HCEC 1CT (cell line): ENCODE data around the gene BRSK2.

Experiments
- DNase-seq: peaks from one replicate; pipeline ENCODE4 v3.0.0-alpha.2; 2017

The BRSK2 gene

DNA sequence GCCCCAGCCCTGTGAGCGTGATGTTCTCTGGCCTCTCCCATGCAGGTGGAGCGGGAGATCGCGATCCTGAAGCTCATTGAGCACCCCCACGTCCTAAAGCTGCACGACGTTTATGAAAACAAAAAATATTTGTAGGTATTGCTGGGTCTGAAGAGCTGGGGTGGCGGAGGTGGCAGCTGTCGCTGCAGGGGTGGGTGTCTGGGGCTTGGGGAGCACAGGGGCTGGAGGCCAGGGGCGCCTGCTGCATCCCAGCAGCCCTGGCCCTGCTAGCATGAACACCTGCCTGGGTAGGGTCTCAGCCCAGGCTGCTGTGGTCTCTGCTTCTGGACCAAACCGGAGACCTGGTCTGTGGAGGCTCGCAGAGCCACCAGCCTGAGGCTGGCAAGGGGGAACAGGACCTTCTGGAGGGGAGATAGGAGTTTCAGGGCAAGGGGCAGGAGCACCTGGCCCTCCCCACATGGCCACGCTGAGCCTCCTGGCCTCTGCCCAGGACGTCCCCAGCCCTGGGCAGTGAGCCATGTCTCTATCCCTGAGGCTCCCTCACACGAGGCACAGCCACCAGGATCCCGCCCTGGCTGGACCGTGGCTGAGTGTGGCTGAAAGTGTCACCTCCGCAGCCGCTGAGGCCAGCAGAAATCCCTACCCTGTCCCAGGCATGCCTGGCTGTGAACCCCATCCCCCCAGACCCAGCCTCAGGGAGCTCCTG, 48.7 kb downstream of the BRSK2 start:
- DNase-seq: no peak

DNA sequence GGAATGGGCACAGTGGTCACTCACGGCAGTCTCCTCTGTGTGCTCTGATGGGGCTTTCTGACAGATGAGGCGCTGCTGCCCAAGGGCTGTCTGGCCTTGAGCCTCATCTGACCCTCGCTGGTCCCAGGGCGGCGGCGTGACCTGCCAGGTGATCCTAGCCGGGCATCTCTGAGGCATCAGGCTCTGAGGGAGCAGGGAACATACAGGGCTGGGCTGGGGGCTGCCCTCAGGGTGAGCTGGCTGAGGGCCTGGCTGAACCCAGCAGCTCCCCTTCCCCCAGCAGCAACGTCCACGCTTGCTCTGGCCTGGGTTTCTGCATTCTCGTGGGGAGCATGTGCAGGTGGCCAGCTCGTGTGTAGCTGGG, 49.2 kb downstream of the BRSK2 start:
- no peak for DNase-seq

DNA sequence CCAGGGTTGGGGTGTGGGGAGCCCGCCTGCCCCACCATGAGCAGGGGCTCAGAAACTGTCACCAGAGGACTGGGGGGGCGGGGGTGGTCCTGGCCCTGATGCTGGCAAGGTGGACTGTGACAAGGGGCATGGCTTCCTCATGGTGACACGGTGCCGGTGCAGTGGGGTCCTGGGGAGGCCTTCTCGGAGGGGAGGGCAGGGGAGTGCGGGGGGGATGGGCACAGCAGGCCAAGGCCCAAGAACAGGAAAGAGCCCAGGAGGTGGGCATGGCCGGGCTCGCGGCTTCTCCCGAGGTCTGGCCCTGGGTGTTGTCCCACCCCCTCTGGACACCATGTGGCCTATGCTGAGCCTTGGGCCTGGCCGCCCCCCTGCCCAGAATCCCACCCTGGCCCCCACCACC, 49.6 kb downstream of the BRSK2 start:
- DNase-seq: no peak

DNA sequence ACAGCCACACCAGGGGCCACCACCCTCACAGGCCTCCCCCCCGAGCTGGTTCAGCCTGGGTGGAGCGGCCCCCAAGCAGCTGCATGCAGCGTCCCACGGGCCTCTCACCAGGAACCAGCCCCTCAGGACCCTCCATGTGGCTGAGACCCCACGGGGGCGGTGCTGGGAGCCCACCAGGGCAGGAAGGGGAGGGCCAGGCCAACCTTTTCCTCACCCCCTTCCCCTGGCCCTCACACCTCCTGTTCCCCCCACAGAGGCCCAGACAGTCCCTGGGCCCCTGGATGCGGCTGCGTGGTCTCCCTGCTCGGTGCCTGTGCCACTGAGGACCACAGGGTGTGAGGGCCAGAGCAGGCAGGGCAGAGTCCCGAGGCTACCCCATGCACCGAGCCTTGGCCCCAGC, 50.3 kb downstream of the BRSK2 start:
- no peak for DNase-seq

GRCh38 chr11:1440496-1440895, 50.8 kb downstream of the BRSK2 start:
- no peak for DNase-seq

- no peak for DNase-seq
Observed at GRCh38 chr11:1442163-1442562, 52.4 kb downstream of the BRSK2 start.

GRCh38 chr11:1442807-1443366, 53.2 kb downstream of the BRSK2 start:
- no peak for DNase-seq

- no peak for DNase-seq
Observed at GRCh38 chr11:1443737-1444136, 54.0 kb downstream of the BRSK2 start.

DNA sequence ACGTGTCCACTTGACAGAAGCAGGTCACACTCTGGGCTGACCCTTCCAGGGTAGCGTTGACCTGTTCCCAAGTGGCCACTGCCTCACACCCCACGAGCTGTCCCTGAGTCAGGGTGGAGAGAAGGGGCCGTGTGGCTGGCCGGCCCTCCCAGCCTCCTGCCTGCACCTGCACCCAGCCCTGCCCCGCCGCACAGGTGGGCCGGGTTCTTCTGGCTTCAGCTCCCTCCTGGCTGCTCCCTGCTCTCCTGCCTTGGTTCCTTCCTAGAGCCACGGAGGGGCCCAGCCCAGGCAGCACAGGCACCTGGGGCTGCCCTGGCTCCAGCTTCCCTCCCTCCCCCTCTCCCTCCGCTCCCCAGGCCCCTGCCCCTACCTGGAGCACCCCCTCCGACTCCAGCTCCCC, 54.6 kb downstream of the BRSK2 start:
- DNase-seq: no peak

DNA sequence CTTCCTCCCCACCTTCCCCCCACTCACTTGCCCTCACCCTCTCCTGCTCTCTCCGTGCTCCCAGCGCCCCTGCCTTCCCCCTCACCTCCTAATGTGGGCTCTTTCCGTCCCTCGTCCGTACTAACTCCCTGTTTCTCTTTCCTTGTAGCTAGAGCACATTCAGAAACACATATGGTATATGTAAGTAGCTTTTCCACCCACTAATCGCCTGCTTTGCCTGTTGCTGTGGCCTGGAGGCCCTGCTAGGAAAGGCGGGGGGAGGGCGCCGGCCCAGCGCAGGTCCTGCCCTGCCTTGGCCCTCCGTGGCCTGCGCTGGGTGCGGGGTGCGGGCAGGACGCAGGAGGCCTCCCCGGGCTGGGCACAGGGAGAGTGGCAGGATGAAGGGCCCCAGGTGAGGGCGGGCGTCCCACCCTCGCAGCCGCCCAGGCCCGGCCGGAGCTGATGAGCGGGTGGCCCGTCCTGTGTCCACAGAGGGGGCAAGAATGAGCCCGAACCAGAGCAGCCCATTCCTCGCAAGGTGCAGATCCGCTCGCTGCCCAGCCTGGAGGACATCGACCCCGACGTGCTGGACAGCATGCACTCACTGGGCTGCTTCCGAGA, 55.2 kb downstream of the BRSK2 start:
- DNase-seq: no peak

GRCh38 chr11:1445741-1446445, 56.2 kb downstream of the BRSK2 start:
- DNase-seq: no peak

GRCh38 chr11:1446623-1447022, 56.9 kb downstream of the BRSK2 start:
- no peak for DNase-seq

DNA sequence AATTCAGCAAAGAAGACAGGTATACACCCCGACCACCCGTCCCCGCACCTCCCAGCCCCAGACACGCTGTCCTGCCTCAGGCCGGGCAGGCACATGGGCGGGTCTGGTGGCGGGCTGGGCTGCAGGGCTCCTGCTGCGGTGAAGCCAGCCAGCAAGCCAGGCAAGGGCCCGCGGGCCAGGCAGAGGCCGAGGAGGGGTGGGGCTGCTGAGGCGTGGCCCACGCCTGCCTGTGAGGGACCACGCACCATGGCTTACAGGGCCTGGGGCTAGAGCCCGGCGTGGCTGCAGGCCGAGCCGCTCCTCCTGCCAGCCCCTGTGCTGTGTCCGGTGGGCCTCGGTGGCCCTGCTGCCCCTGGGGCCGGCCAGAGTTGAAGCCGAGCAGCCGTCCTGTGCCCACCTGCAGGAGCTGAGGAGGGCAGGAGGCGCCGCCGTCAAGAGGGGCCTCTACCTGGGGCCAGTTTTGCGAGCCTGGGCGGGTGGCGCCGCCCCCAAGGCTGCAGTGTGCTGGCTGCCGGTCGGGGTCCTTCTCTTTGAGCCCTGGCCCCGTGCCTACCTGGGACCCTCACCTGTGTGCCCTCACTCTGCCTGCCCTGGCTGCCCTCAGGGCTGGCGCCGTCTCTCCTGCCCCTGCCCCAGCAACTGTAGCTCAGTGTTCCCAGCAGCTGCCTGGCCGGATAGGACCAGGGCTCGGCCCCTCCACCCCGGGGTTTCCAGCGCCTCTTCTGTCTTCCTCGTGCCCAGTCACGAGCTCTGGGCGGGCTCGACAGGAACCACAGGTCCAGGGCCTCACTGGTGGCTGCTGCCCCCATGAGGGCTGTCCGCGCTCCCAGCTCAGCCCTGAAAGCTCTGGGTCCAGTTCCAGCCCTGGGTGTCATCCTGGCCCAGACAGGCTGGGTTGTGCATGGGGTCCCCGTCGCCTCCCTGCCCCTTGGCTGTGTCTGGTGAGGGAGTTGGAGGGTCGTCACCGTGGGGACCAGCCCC, 58.4 kb downstream of the BRSK2 start:
- DNase-seq: no peak

- DNase-seq: no peak
Observed at GRCh38 chr11:1448882-1449281, 59.1 kb downstream of the BRSK2 start.

DNA sequence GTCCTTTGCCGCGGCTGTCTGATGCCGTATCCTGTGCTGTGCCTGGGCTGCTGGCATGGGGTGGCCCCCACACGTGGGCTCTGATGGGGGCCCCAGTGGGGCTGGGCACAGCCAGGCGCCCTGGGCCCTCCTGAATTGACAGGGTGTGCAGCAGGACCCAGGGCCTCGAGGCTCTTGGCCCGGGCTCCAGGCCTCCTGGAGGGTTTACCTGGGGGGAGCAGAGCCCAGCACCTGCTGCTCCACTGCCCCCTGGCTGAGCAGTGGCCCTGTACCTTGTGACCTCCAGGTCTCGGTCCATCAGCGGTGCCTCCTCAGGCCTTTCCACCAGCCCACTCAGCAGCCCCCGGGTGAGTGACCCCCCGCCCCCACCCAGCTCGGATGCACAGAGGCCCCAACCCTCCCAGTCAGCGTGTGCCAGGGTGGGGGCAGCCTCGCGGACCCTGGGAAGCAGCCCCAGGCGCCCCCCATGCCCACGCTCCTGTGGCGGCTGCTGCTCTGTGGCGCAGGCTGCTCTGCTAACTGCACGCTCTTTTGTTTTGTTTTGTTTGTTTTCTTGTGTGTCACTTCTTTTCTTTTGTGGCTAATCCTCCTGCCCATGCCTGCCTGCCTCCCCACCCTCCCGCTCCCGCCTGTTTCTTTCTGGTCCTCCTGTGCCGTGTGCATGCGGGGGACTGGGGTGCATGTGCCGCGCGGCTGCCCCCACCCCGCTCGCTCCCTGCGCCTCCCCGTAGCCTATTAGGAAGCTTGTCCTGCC, 59.9 kb downstream of the BRSK2 start:
- no peak for DNase-seq

GRCh38 chr11:1450344-1450875, 60.7 kb downstream of the BRSK2 start:
- no peak for DNase-seq

DNA sequence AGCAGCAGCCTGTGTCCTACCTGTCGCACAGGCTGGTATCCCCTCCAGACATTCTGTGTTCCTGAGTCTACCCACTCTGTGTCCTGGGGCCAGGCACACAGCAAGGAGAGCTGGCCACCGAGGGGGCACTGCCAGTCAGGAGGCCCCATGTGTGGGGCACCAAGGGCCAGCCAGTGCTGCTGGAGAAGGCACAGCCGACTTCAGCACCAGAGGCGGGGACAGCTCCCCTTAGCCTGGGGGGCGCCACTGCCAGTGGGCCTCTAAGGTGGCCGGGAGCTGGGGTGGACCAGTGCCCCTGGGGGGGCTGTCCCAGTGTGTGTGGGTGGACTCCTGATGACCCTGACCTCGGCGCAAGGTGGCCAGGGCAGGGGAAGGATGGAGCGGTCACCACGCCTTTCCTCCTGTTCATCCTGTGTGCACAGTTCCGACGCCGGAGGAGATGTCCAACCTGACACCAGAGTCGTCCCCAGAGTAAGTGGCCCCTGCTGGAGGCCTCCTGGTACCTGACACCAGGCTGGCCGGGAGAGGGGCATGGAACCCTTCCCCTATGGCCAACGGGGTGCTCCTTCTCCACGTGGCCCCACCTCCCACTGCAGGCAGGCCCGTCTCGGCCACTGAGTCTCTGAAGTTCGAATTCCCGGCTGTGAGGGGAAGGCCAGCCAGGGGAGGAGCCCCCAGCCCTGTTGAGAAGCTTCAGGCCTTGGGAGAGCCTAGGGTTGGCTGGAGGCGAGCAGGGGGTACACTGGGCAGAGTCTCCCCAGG, 61.4 kb downstream of the BRSK2 start:
- no peak for DNase-seq

DNA sequence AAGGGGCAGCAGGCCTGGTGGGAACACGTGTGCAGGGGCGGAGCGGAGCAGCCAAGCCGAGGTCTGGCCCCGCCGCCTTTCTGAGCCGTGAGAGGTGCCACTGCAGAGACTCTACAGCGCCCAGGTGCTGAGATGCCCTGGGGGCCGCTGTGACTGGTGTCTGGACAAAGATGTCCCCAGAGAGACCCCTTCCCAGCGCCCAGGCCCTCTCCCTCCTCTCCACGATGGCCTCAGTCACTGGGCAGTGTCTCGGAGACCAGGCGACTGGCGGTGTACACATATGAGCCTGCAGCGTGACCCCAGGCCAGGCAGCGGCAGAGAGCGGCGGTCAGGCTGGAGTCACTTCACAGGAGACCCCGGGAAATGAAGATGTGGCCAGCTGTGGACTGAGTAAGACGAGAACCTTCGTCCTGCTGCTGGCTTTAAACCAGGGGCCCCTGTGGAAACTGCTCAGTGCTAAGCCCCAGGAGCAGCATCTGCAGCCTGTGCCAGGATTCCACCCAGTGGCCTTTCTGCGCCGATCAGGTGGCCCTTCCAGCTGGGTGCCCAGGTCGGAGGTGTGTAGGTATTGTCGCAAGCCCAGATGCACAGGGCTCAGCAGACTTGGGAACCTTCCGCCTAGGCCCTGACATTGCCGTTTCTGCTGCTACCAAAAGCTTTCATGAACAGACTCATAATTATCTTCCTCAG, 62.2 kb downstream of the BRSK2 start:
- no peak for DNase-seq

DNA sequence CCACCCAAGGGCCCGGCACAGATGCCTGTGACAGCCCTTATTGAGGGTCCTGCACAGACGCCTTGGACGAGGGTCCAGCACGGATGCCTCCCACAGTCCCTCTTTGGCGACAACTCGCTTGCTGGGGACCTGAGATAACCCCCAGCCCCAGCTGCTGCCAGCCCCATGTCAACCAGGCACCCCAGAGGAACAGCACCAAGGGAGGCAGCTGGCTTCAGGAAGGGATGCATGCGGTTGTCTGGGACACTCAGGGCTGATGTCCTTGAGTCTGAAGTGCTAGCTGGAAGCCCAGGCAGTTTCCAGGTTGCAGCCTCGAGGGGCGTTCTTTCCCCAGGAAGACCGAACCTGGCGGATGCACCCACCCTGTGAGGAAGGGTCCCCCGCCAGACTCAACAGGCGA, 63.0 kb downstream of the BRSK2 start:
- DNase-seq: no peak

GRCh38 chr11:1453611-1454034, 63.9 kb downstream of the BRSK2 start:
- no peak for DNase-seq
